HG03196 (cell line): ENCODE data around the gene HNRNPC.
"Not testable (repeated sequence)": the region's sequence is repeated elsewhere in the genome, so short reads cannot be mapped to it uniquely, and the experiment has no call there.

Experiments
- ATAC-seq: cut with Tn5 transposase; IDR thresholded peaks from one replicate; pipeline ENCODE4 v1.9.1; 2021; ENCODE audit not compliant: unreplicated experiment

The HNRNPC gene

DNA sequence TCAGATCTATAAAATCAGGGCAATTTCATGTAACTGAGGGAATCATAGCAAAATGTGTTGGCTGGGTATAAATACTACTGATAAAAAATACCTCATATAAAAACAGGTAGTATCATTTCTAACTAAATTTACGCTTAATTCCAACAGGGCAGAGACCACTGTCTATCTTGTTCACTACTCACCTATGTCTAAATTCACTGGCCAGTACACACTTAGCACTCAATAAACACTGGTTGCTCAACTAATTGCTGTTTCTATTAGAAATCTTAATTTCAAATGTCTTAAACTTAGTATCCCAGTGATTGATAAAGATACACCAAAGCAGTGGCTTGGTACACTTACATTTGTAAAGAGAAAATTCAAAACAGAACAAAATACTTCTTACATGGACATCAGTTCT lies 55.6 kb downstream of the HNRNPC start:
- no peak for ATAC-seq

GRCh38 chr14:21212824-21213223 lies 56.4 kb downstream of the HNRNPC start:
- not testable (repeated sequence) for ATAC-seq

DNA sequence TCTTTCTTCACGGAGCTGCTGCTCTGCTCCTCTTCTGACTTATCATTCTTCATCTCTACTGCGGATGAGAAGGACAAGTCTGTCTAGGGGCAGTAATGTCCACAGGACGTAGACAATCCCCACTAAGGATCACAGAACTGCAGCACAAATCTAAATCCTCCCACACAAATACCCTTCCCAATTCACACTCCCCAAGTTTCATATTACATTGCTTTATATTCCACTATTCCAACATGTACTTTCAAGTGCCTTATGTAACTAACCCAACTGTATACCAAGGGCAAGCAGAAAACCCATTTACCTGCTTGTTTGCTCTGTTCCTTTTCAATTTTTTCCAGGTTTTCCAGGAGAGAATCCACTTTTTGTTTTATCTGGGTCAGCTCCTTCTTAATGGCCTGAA lies 57.7 kb downstream of the HNRNPC start:
- ATAC-seq, result no peak

GRCh38 chr14:21210023-21210422 lies 59.2 kb downstream of the HNRNPC start:
- no peak for ATAC-seq

DNA sequence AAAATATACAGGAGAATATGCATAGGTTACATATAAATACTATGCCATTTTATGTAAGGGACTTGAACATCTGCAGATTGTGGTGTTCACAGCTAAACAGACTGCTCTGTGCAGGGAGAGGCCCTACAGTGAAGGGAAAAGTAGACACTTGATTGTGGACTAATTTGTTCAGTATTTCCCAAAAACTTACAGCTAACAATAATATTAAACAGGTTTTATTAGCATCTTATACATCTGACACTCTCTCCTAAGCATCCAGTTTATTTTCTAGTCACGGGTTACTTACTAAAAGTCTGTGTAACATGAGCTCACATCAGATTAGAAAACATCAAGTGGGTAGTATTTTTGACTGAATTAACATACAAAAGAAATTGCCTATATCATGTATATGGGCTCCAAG lies 60.1 kb downstream of the HNRNPC start:
- ATAC-seq, result no peak

DNA sequence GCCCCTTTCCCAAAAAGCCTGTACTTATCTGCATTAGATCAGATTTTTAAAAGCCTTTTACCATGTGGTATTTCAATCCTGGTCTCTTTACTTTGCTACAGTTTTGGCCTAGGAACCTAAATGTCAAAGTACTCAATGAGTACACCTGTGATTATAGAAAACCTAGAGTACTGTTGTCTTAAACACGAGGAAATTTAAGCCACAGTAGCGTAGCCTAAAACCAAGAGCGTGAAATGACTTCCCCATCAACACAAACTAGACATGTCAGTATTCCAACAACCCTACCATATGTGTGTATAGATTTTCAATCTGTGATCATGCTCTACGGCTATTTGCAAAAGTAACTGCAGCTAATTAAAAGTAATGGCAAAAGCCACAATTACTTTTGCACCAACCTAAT lies 60.7 kb downstream of the HNRNPC start:
- no peak for ATAC-seq

DNA sequence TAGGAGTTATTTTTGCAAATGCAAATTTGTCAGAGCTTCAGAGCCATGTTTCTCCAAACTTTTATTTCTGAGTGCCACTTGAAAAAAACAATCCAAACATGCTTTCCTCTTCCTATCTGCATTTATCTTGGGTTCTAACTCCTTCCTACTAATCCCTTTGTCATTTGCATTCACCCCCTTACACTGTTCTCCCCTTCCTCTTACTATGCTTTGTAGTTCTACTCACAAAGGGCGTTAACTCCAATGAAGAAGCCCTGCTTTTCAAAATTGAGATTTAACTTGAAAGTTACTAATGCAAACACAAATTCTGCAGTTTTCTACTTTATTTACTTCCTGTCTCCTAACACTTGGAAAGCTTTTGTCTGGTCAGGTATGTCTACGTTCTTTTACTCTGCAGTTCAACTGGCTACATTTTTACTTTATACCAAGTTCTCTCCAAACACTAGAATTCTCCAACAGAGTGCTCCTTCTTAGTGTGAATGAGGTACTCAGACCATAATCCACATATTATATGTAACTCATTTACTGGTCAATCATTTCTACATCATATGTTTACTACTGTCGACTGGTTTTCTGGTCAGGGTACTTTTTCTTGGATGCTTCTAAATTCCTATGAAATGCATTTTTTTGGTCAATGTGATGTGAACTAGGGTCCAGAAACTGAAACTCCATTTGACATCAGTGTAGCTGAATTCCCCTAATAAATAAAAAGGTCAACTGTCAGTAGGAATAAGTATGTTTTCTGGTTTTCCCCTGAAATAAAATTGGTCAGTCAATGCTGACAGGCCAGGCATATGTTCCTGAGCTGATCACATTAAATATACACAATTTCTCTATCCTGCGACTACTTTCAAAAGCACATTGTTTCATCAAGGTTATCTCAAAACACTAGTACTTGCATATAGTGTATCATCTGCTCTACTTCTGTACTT lies 62.2 kb downstream of the HNRNPC start:
- no peak for ATAC-seq

GRCh38 chr14:21205678-21206581 lies 63.3 kb downstream of the HNRNPC start:
- no peak for ATAC-seq

DNA sequence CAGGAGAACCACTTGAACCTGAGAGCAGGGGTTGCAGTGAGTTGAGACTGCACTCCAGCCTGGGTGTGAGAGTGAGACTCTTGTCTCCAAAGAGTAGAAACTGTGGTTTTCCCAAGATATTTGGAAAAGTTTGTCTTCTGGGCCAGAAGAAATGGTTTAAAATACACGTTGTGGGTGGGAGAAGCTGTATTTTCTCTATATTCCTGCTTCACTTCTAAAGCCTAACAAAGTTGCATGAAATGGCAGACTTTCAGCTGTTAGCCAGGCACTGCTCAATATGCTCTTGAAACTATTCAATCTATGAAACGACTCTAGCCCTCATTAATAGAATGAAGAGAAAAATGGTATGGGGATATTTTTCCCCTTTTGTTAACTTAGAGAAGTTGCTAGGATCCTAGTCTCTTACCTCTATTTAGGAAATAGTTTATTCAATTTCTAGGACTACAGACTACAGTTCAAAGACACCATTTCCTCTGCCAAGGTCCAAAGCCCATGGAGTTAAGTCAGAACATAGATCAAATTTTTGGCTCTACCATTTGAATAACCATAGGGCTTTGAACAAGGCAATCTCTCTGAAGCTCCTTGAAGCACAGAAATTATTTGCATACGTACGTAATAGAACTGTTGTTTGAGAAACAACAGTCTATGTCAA lies 64.1 kb downstream of the HNRNPC start:
- no peak for ATAC-seq

GRCh38 chr14:21204167-21205025 lies 64.8 kb downstream of the HNRNPC start:
- no peak for ATAC-seq

DNA sequence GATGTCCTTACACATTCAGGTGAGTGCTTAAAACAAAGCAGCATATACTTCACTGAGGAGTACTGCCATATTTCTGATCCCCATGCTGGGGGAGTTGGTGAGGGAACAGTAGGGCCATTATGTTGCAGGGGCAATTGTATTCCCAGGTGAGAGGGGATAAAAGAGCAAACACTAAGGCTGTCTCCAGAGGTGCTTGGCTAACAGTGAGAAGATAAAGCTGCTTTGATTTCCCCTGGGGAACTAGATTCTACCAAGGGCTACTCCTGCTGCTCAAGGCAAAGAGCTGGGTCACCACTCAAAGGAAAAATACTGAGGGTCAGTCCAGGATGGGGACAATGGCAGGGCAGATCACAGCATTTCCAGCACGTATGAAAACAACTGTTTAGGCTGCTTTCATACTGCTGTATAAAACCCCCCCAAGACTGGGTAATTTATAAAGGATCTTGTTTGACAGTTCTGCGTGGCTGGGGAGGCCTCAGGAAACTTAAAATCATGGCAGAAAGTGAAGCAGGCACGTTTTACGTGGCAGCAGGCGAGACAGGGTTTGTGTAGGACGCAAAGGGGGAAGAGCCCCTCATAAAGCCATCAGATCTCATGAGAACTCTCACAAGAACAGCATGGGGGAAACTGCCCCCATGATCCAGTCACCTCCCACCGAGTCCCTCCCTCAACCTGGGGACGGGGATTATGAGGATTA lies 65.6 kb downstream of the HNRNPC start:
- ATAC-seq, result no peak

DNA sequence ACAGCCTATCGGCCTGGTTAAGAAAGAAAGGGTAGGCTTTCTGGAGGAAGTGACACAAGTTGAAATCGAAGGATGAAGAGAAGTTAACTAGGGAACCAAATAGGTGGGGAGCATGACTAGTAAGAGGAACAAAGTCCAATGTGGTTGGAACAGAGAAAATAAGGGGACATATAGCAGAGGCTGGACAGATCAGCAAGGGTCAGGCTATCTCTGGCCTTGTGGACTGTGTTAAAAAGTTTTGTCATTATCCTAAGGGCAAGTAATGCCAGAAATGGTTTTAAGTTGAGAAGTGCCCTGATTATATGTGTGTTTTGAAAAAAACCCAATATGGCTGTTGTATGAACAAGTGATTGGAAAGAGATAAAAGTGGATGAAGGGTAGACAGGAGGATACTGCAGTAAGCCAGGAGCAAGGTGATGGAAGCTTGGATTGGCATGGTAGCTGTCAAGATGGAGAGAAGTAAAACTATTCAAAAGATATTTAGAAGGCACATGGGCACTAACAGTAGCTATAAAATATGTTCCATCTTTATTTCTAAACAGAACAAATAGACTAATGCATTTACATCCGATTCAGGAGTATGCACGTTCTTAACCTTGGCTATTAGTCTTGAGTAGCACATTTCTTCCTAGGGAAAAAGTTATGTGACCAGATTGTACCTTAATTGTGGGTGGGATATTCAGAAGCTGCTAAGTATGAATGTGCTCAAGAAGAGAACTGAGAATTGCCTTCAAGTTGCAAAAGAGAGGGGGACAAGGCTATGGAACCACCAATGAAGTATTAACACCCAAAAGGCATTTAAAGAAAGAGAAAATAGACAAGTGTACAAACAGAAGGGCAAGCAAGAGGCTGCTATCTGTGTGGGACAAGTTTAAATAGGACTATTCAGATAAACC lies 66.5 kb downstream of the HNRNPC start:
- no peak for ATAC-seq

DNA sequence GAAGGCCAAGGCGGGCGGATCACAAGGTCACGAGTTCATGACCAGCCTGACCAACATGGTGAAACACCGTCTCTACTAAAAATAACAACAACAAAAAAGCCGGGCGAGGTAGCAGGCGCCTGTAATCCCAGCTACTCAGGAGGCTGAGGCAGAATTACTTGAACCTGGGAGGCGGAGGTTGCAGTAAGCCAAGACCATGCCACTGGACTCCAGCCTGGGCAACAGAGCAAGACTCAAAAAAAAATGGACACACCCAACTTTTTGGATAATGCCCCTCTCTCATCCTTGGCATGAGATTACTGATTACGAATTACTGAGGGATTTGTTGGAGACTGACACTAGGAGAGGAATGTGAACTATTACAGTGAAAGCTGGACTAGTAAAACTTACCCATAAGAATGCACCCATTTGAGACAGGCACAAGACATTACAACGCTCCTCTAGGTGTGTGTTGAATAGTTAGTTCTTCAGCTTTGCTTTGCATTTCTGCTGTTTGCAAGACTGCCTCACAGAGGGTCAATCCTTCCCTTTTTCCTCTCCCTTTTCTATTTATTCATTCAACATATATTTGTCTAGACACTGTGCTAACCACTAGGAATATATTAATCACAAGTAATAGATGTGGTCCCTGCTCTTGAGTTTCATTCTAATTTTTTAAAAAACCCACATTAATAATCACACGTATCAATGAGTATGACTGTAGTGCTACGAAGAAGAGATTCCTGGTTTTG lies 67.3 kb downstream of the HNRNPC start:
- ATAC-seq, result no peak

DNA sequence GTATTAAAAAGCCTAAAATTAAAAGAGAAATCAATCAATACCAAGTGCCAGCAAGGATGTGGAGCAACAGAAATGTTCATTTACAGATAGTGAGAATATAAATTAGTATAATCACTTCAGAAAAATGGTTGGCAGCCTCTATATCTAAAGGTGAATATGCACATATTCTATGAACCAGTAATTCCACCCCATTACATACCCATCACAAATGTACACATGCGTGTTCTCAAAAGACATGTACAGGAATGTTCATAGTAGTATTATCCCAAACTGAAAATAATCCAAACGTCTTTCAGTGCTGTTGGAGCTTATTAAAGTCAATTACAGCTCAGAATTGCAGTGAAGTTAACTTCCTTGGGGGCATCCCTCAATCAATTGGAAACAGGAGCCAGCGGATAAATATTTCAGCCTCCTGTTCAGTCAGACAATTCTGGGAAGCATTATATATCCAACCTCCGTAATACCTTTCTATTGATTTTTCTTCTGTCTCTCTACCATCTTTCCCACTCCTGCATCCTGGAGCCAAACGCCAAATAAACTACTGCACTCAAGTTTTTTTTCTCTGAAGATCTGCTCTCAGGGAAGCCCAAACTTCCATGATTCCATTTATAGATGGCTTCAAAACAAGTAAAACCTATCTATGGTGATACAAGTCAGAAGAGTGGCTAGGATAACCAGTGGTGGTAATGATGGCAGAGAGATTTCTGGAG lies 68.3 kb downstream of the HNRNPC start:
- ATAC-seq, result no peak

DNA sequence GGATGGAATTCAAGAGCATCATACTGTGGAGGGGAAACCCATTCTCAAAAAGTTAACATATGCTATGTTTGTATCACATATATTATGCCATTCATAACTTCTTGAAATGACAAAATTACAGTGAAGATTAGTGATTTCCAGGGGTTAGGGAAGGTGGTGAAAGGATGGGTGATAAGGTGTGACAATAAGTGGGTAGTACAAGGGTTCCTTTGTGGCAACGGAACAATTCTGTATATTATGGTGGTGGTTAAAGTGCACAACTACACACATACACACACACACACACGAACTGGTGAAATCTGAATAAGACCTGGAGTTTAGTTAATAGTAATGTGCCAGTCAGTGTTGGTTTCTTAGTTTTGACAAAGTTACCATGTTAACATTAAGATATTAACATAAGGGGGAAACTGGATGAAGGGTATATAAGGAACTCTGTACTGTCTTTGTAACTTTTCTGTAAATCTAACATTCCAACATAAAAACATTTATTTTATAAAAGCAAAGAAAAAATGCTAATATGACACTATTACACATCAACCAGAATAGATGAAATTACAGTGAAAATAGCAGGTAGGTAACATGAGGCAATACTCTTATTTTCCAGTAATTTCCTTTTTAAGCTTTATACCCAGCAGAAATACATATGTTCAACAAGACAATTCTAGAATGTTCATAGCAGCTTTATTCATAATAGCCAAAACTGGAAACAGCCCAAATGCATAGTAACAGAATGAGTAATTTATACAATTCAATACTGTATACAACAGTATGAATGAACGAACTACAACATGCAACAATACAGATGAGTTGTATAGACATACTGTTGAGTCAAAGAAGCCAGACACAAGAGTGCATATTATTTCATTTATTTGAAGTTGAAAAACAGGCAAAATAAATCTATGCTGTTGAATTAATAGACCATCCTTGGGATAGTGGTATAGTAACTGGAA lies 69.4 kb downstream of the HNRNPC start:
- ATAC-seq, result no peak

DNA sequence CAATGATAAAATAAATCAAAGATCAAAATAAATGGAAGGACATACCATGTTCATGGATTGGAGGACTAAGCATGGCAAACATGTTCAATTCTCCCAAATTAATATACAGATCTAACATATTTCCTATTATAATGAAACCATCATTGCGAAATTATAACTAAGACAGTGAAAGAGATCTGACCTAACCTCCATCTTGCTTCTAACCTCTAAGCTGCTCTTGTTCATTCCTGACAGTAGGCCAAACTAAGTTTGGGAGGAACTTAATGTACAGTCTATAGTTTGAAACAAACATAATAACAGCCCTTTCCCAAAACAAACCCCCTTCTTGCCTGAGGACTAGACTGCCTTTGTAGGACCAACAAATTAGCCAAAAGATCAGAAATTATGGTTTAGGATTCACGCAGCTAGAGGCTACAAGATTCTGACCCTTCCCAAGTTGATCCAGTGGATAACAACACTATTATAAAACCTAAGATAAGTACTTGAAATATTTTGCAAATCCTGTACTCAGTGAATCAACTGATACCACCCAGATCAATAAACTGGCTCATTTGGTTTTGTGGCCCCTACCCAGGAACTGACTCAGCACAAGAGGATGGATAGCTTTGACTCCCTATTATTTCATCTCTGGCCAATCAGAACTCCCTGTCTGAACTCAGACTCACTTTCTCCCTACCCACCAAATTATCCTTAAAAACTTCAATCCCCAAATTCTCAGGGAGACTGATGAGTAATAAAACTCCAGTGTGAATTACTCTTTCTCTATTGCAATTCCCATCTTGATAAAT lies 71.6 kb downstream of the HNRNPC start:
- ATAC-seq, result no peak
